ENCODE data around the gene TERT. TPM values are rescaled to one million over a fixed set of nuclear protein-coding genes. Genes with fewer than 3 reads are reported as not detected.

TERT gene
- total and polyA plus RNA-seq, 3 experiments from 2014 or later = 2.0 to 2.5 TPM; not detected in 1

Other genes starting within 250 kb of the TERT start
- 1 to 10 TPM; 4.9 to 6.6 TPM for gene SLC12A7, start 183.0 kb downstream of the TERT start, total RNA-seq
- 20.0 TPM for gene SLC12A7, start 183.0 kb downstream of the TERT start, polyA plus RNA-seq
- gene SLC6A19, start 93.5 kb downstream of the TERT start, total RNA-seq = not detected
- not detected for gene SLC6A19, start 93.5 kb downstream of the TERT start, polyA plus RNA-seq
- gene SLC6A18, start 69.7 kb downstream of the TERT start, total RNA-seq = not detected
- not detected for gene SLC6A18, start 69.7 kb downstream of the TERT start, polyA plus RNA-seq
- gene CLPTM1L, start 50.0 kb upstream of the TERT start, total RNA-seq = 100 to 1,000 TPM; 109 to 110 TPM
- gene CLPTM1L, start 50.0 kb upstream of the TERT start, polyA plus RNA-seq = 68.1 TPM
- not detected for gene SLC6A3, start 150.4 kb upstream of the TERT start, total RNA-seq
- gene SLC6A3, start 150.4 kb upstream of the TERT start, polyA plus RNA-seq = not detected
- gene LPCAT1, start 228.9 kb upstream of the TERT start, total RNA-seq = 100 to 1,000 TPM in 1 of 2 experiments, 10 to 100 TPM in 1; 92.5 to 101 TPM
- 95.9 TPM for gene LPCAT1, start 228.9 kb upstream of the TERT start, polyA plus RNA-seq

All from CD8-positive, alpha-beta memory T cell (primary cell).